Ishikawa (cell line): ENCODE results near the gene PODXL2.

Experiments
- CEBPB ChIP-seq: IDR thresholded peaks from 2 replicates; pipeline ENCODE4 v1.6.1; 2012
- CREB1 ChIP-seq: IDR thresholded peaks from 2 replicates; pipeline ENCODE4 v1.6.1; 2012; ENCODE audit warnings: low read depth
- EGR1 ChIP-seq: IDR thresholded peaks from 2 replicates; pipeline ENCODE4 v1.6.1; 2012
- EP300 ChIP-seq: IDR thresholded peaks from 2 replicates; pipeline ENCODE4 v1.6.1; 2012; ENCODE audit warnings: borderline replicate concordance
- FOXM1 ChIP-seq: IDR thresholded peaks from 2 replicates; pipeline ENCODE4 v1.6.1; 2012; ENCODE audit warnings: low read depth, borderline replicate concordance
- MAX ChIP-seq: IDR thresholded peaks from 2 replicates; pipeline ENCODE4 v1.6.1; 2012
- NFIC ChIP-seq: IDR thresholded peaks from 2 replicates; pipeline ENCODE4 v1.6.1; 2012
- RAD21 ChIP-seq: IDR thresholded peaks from 2 replicates; pipeline ENCODE4 v1.6.1; 2012; ENCODE audit warnings: low read depth
- TAF1 ChIP-seq: IDR thresholded peaks from 2 replicates; pipeline ENCODE4 v1.6.1; 2012; ENCODE audit warnings: low read depth, mild to moderate bottlenecking
- TCF12 ChIP-seq: IDR thresholded peaks from 2 replicates; pipeline ENCODE4 v1.6.1; 2012; ENCODE audit warnings: low read depth
- TEAD4 ChIP-seq: IDR thresholded peaks from 2 replicates; pipeline ENCODE4 v1.6.1; 2012
- USF1 ChIP-seq: IDR thresholded peaks from 2 replicates; pipeline ENCODE4 v1.6.1; 2012
- YY1 ChIP-seq: IDR thresholded peaks from 2 replicates; pipeline ENCODE4 v1.6.1; 2012; ENCODE audit warnings: low read depth
- ZBTB7A ChIP-seq: IDR thresholded peaks from 2 replicates; pipeline ENCODE4 v1.6.1; 2012; ENCODE audit warnings: low read depth
- TF ChIP-seq, protein P1 (sequence below): IDR thresholded peaks from 2 replicates; pipeline ENCODE4 v1.6.1; 2012; ENCODE audit warnings: low read depth, mild to moderate bottlenecking

PODXL2 gene

GRCh38 chr3:127699416-127700300, 70.7 kb downstream of the PODXL2 start:
- no peak for TF ChIP-seq USF1
- TF ChIP-seq ZBTB7A, result no peak
- TF ChIP-seq EP300, result no peak
- no peak for TF ChIP-seq YY1
- TF ChIP-seq, protein P1, sequence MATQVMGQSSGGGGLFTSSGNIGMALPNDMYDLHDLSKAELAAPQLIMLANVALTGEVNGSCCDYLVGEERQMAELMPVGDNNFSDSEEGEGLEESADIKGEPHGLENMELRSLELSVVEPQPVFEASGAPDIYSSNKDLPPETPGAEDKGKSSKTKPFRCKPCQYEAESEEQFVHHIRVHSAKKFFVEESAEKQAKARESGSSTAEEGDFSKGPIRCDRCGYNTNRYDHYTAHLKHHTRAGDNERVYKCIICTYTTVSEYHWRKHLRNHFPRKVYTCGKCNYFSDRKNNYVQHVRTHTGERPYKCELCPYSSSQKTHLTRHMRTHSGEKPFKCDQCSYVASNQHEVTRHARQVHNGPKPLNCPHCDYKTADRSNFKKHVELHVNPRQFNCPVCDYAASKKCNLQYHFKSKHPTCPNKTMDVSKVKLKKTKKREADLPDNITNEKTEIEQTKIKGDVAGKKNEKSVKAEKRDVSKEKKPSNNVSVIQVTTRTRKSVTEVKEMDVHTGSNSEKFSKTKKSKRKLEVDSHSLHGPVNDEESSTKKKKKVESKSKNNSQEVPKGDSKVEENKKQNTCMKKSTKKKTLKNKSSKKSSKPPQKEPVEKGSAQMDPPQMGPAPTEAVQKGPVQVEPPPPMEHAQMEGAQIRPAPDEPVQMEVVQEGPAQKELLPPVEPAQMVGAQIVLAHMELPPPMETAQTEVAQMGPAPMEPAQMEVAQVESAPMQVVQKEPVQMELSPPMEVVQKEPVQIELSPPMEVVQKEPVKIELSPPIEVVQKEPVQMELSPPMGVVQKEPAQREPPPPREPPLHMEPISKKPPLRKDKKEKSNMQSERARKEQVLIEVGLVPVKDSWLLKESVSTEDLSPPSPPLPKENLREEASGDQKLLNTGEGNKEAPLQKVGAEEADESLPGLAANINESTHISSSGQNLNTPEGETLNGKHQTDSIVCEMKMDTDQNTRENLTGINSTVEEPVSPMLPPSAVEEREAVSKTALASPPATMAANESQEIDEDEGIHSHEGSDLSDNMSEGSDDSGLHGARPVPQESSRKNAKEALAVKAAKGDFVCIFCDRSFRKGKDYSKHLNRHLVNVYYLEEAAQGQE, result no peak
- TF ChIP-seq CREB1, result no peak

DNA sequence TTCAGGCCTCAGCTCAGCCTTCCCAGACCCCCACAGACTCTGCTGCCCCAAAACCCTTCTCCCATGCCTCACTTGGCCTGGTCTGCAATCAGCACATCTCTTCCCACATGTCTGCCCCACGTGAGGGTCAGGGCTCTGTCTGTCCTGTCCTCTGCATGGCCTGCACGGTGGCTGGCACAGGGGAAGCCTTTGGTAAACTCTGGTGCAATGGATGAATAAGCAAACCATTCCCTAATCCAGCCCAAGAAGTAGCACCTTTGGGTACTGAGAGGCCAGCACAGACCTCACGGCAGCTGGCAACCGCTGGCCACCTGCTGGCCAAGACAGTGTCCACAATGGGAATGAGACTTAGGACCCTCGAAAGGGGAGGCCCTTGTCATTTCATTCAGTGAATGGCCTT, 71.4 kb downstream of the PODXL2 start:
- TF ChIP-seq TCF12, result no peak
- TF ChIP-seq EP300, result no peak
- no peak for TF ChIP-seq RAD21
- TF ChIP-seq EGR1, result no peak
- TF ChIP-seq, protein P1, result no peak
- TF ChIP-seq YY1, result no peak
- TF ChIP-seq MAX, result no peak
- TF ChIP-seq ZBTB7A, result no peak

- TF ChIP-seq TEAD4 (no peak), YY1 (no peak), TCF12 (no peak), NFIC (no peak), FOXM1 (no peak), USF1 (no peak), MAX (no peak), TAF1 (no peak), EGR1 (no peak), ZBTB7A (no peak), EP300 (no peak), CEBPB (no peak), CREB1 (no peak)
- TF ChIP-seq, protein P1, result no peak
These were observed 72.4 kb downstream of the PODXL2 start for GRCh38 chr3:127701280-127701911.

DNA sequence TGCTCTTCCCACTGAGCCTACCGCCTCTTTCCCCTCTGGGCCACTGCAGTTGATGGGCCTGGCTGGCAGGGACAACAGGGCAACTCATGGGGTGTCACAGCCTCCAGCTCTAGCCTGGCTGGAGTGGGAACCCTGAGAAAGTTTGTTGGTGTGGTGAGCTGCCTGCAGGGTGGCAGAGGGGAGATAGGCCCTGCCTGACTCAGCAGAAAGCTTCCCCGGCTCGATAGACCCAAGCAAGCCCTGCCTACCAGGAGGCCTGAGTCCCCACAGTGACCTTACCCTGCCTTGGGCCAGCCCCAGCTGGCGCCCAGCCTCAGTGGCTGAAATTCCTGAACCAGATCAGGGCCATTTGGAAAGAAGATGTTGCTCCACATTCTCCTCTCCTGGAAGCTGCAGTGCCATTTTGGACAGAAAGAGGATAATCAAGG, 73.2 kb downstream of the PODXL2 start:
- TF ChIP-seq TAF1 (no peak), YY1 (no peak), FOXM1 (no peak), EGR1 (no peak), CREB1 (no peak), RAD21 (no peak), USF1 (no peak), EP300 (no peak), ZBTB7A (no peak), TEAD4 (no peak), NFIC (no peak), TCF12 (no peak), CEBPB (no peak), MAX (no peak)
- TF ChIP-seq, protein P1, result no peak
